HL-60/S4 (cell line): ENCODE measurements around the gene PAK2.
"Not testable (repeated sequence)": the region's sequence is repeated elsewhere in the genome, so short reads cannot be mapped to it uniquely, and the experiment has no call there.

Source experiments
- in situ Hi-C: fragments of 300-500 bp; cut with MboI; formaldehyde crosslinking; loops from 2 replicates; pipeline ENCODE4 v1.14.3; 2022; ENCODE audit warnings: low sequenced_read_pairs

Gene PAK2

GRCh38 chr3:196777836-196778235 lies 38.2 kb downstream of the PAK2 start:
- in situ Hi-C loops, result no loop called here

- in situ Hi-C loops, result no loop called here
These were observed 39.1 kb downstream of the PAK2 start for GRCh38 chr3:196778755-196779154.

DNA sequence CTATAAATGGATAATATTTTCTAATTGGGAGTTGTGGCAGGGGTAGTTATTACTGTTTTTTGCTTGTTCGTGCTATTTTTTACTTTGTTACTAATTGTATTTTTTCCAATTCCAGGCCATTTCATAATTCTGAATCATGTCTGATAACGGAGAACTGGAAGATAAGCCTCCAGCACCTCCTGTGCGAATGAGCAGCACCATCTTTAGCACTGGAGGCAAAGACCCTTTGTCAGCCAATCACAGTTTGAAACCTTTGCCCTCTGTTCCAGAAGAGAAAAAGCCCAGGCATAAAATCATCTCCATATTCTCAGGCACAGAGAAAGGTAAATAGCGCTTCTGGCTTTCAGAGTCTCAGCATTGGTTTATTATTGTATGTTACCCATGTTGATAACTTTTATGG lies 42.9 kb downstream of the PAK2 start:
- in situ Hi-C loops, result no loop called here

DNA sequence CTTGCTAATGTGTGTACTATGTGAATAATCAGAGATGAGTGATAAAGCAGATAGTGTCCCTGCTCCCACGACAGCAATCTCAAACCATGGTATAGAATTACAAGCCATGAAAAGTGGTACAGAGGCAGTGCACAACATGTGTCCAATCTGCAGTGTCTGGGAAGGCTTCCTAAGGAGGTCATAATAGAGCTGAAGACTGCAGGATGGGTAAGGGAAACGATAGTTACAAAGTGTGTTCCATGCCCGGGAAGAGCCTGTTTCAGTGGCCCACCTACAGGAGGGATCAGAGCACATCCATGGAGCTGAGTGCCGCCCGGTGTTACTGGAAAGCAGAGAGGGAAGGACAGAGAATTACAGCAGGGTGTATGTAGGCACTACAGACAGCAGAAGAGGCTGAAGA lies 48.9 kb downstream of the PAK2 start:
- in situ Hi-C loops, result no loop called here

DNA sequence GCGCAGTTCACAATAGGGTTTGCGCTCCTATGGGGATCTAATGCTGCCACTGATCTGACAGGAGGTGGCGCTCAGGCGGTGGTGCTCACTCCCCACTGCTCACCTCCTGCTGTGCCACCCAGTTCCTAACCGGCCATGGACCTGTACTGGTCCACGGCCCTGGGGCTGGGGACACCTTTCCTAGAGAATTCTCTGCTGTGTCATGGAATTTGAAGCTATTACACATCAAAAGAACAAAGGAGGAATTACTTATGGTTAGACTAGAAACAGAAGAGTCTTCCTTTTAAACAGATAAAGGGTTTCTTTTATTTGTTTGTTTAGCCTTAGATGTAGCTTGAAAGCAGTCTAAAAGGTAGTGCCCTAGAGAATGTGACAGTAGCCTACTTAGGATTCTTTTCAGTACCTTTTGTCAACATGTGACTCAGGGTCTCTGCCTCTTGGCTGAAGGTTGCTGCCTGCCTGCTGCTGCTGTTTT lies 50.3 kb downstream of the PAK2 start:
- in situ Hi-C loops, result no loop called here

- in situ Hi-C loops, result no loop called here
These were observed 51.0 kb downstream of the PAK2 start for GRCh38 chr3:196790636-196791035.

GRCh38 chr3:196792771-196793170 lies 53.1 kb downstream of the PAK2 start:
- in situ Hi-C loops, result no loop called here

- in situ Hi-C loops, result no loop called here
These were observed 53.6 kb downstream of the PAK2 start for GRCh38 chr3:196793246-196793645.

DNA sequence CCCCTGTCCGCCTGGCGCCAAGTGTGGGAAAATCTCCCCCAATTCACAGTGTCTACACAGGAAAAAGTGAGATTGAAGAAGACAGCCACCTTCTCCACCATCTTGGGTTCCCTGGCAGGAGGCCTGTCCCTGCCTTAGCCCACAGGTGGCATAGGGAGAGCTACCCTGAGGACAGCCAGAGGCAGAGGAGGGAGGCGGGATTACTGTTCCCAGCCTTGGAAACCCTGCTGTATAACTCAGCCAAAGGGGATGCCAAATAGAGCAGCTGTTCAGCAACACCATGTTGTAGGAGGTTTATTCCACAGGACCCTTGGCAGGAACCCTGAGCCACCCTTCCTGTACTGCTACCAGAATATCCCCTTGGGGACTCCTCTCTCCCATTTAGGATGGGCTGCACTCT lies 54.8 kb downstream of the PAK2 start:
- in situ Hi-C loops, result no loop called here

GRCh38 chr3:196796317-196796716 lies 56.7 kb downstream of the PAK2 start:
- in situ Hi-C loops, result no loop called here

GRCh38 chr3:196800742-196801434 lies 61.2 kb downstream of the PAK2 start:
- in situ Hi-C loops, result no loop called here

DNA sequence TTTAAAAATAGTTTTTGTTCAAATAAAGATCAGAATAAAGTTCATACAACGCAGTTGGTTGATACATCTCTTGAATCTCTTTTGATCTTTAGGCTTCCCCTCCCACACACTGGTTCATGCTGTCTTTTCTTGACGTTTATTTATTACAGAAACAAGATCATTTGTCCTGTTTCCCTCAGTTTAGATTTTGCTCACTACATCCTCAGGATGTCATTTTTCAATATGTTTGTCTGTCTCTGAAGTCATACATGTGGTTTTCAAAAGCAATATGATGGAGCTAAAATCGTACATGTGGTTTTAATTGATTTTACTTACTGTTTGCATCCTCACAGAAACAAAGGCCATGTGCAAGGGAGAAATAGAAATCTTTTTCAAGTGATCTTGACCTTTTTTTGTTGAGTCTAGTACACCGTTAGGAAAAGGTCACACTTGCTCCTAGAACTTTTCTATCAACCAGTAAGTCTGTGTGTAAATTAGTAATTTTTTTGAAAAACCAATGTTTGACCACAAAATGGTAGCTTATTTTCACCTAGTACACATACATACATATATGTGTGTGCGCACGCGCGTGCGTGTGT lies 64.3 kb downstream of the PAK2 start:
- in situ Hi-C loops, result no loop called here

- in situ Hi-C loops, result no loop called here
These were observed 65.1 kb downstream of the PAK2 start for GRCh38 chr3:196804773-196805172.

- in situ Hi-C loops, result no loop called here
These were observed 71.4 kb downstream of the PAK2 start for GRCh38 chr3:196810963-196811581.

- in situ Hi-C loops, result no loop called here
These were observed 73.2 kb downstream of the PAK2 start for GRCh38 chr3:196812853-196813252.

DNA sequence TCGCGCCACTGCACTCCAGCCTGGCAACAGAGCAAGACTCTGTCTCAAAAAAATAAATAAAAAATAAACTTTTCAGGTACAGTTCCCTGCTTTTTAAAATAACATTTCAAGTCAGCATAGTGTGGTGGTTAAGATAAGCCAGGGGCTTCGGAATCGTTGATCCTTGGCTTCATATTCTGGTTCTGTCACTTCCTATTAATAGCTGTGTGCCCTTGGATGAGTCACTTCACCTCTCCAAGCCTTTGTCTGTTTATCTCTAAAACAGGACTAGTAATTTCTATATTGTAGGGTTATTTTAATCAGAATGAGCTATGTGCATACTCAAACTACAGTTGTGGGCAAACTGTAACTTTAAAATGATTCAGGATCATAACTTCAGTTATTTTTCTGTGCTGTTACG lies 74.2 kb downstream of the PAK2 start:
- in situ Hi-C loops, result no loop called here

DNA sequence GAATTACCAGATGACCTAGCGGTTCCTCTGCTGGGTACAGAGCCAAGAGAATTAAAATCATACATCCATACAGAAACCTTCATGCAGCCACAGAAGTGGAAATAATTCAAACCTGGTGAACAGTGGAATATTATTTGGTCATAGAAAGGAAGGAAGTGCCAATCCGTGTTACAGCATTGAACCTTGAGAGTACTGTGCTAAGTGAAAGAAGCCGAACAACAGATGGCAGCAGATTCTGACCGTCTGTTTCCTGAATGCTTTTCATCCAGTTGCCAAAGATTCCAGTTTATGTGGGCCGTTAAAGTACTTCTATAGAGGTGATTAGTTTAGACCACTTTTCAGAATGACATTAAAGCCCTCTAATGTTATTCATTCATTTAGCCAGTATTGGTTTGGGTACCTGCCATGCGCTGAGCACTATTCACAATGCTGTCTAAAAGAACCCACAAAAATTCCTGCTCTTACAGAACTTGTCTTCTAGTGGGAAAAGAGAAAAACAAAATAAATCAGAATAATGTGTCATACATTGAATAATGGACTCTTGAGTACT lies 82.2 kb downstream of the PAK2 start:
- in situ Hi-C loops, result no loop called here

DNA sequence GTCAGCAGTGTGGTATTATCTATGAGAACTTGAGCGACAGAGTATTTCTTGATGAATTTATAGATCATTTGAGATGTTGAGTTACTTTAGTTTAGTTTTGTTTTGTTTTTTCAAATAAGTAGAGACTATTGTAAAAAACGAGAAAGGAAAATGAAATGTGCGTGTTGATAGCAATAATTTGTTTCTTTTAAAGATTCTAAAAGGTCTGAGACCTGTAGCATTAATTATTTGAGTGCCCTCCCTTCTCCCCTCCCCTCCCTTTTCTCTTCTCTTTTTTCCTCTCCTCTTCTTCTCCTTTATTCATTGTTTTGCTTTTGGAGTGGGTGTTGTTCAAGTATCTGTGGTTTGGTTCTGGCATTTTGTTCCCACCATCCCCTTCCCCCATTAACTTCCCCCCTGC lies 90.0 kb downstream of the PAK2 start:
- in situ Hi-C loops, result not testable (repeated sequence)

GRCh38 chr3:196835086-196835485 lies 95.4 kb downstream of the PAK2 start:
- in situ Hi-C loops, result no loop called here

DNA sequence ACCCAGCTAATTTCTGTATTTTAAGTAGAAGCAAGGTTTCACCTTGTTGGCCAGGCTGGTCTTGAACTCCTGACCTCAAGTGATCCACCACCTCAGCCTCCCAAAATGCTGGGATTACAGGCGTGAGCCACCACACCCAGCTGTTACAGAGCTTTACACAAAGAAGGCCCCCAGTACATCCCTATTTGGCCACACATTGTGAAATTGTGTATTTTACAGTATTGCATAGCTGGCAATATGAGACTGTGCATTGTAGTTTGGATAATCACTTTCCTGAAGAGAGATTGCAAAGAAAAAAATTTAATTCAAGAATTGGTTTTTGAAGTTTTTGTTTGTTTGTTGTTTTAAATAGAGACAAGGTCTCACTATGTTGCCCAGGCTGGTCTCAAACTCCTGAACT lies 97.0 kb downstream of the PAK2 start:
- in situ Hi-C loops, result not testable (repeated sequence)

DNA sequence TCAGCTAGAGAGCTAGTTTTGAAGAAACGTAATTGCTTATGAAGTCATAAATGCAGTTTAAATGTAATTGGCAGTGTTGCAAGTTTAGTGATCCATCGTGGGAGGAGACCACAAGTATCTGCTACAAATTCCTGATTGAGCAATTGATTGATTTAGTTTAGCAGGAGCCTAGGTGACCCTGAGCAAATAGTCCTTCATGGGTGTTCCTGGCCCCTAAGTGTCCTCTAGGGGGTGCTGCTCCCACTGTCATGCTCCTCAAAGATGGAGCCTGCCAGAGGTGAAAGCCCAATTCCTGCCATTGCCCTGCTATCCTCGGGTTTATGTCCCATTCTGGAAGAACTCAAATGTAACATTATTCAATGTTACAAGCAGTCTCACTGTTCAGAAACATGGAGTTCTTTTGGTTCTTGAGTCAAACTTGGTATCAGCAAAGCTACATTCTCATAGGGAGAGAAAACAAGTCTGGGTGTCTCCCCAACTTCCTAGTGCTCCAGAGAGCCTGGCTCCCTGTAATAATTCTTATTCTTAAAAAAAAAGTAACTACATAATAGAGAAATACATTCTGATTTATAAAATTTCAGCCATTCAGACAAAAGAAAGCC lies 98.3 kb downstream of the PAK2 start:
- in situ Hi-C loops, result no loop called here

- in situ Hi-C loops, result not testable (repeated sequence)
These were observed 99.7 kb downstream of the PAK2 start for GRCh38 chr3:196839351-196839750.
